AG20443 (cell line): ENCODE results near the gene CD44.
"Not testable (repeated sequence)": the region's sequence is repeated elsewhere in the genome, so short reads cannot be mapped to it uniquely, and the experiment has no call there.

ENCODE experiments used
- DNase-seq: peaks from one replicate; pipeline ENCODE4 v3.0.0; 2012; ENCODE audit warnings: low spot score, mixed read lengths

Gene CD44

DNA sequence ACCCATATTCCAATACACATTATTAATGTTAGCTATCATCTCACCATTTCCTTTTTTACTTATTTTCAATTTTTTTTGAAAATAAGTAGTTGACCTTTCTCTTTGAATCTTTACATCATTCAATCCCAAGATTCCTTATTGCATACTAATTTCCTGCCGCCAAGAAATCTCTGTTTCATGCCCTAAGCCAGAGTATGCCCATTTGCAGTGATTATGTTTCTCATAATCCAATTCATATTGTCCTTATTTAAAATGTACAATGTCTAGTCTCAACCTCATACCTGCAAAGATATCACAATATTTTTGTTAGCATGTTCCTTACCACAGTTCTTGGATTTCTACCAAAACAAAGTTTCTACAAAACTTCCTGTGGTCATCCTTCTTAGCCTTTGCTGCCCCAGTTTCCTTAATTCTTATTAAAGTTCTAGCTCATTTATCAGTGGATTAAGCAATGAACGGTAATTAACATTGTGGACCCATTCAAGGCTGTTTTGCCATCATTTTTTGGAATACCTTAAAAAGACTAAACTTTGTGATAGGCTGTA lies 75.3 kb downstream of the CD44 start:
- no peak for DNase-seq

GRCh38 chr11:35214792-35215193 lies 75.8 kb downstream of the CD44 start:
- peak; percentile 72 for DNase-seq

DNA sequence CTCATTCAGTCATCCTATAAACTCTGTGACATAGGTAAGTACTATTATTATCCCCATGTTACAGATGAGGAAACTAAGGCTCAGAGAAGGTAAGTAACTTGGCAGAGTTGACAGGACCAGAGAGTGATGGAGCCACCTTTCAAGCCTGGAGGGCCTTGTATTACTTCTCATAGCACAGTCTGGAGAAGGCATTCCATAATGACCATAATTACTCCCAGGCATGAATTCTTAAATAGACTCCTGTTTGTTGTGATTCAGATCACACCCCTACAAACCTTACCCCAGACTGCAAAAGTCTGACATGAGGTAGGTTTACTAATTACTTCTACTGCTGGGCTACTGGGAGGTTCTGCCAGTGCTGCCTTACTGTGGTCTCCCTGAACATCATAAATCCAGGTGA lies 77.0 kb downstream of the CD44 start:
- DNase-seq = no peak

GRCh38 chr11:35216962-35217678 lies 78.1 kb downstream of the CD44 start:
- DNase-seq = no peak

DNA sequence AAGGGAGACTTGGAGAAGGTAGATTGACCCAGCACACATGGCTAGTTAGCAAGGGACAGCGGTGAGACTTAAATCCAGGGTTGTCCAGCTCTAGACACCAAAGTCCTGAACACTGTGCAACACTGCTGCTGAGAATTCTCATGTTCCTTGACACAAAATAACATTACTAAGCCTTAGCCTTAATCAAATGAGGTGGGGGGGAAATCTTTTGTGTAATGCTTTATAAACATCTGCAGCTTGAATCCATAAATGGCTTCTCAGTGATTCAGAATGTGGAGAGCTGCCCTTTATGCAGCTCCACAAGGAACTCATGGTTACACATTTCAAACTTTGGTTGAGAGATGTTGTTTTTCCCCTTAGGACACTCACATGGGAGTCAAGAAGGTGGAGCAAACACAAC lies 80.0 kb downstream of the CD44 start:
- peak; percentile 29 for DNase-seq

GRCh38 chr11:35223371-35223796 lies 84.4 kb downstream of the CD44 start:
- DNase-seq = peak; percentile 69

DNA sequence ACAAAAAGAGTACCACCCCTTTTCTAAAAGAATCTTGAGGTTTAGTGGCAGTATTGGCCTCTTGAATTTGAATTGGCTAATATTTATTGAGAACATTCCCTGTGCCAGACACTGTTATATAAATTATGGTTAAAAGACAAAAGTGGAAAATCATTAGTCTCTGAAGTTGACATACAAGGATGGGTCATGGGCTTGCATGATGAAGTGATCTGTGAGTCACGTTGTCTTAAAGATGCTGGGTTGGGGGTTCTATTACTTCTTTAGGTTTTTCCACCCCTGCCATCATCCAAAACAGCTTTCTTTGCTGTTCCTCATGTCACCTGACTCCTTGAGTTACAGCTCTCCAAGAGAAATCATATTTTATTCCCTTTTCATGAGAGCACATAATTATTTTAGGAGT lies 85.0 kb downstream of the CD44 start:
- DNase-seq = no peak

- DNase-seq = no peak
These were observed 87.1 kb downstream of the CD44 start for GRCh38 chr11:35225946-35226520.

GRCh38 chr11:35226756-35227155 lies 87.8 kb downstream of the CD44 start:
- DNase-seq = not testable (repeated sequence)

- no peak for DNase-seq
These were observed 88.8 kb downstream of the CD44 start for GRCh38 chr11:35227576-35228327.

GRCh38 chr11:35228328-35228725 lies 89.4 kb downstream of the CD44 start:
- DNase-seq = no peak

DNA sequence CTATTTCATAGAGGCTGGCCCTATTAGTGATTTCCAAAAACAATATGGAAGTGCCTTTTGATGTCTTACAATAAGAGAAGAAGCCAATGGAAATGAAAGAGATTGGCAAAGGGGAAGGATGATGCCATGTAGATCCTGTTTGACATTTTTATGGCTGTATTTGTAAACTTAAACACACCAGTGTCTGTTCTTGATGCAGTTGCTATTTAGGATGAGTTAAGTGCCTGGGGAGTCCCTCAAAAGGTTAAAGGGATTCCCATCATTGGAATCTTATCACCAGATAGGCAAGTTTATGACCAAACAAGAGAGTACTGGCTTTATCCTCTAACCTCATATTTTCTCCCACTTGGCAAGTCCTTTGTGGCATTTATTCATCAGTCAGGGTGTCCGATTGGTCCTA lies 91.4 kb downstream of the CD44 start:
- DNase-seq = no peak

- DNase-seq = no peak
These were observed 92.3 kb downstream of the CD44 start for GRCh38 chr11:35231076-35231860.

- no peak for DNase-seq
These were observed 93.9 kb downstream of the CD44 start for GRCh38 chr11:35232891-35233330.

DNA sequence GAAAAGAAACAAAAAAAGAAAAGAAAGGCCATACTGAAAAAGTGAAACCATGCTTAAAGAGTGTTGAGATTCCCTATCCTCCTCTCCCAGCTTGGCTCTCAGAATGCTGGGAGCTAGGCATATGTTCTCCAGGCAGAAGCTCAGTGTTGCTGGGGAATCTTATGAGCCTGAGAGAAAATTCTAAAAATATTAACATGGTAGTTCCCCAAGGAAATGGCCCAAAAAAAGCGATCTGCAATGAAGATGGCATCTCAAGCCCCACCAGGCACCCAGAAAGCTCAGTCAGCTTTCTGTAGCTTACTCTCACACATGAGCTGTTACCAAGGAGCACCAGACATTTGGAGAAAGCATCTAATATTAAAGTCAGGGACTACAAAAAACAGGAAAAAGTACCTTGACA lies 94.5 kb downstream of the CD44 start:
- DNase-seq = no peak

DNA sequence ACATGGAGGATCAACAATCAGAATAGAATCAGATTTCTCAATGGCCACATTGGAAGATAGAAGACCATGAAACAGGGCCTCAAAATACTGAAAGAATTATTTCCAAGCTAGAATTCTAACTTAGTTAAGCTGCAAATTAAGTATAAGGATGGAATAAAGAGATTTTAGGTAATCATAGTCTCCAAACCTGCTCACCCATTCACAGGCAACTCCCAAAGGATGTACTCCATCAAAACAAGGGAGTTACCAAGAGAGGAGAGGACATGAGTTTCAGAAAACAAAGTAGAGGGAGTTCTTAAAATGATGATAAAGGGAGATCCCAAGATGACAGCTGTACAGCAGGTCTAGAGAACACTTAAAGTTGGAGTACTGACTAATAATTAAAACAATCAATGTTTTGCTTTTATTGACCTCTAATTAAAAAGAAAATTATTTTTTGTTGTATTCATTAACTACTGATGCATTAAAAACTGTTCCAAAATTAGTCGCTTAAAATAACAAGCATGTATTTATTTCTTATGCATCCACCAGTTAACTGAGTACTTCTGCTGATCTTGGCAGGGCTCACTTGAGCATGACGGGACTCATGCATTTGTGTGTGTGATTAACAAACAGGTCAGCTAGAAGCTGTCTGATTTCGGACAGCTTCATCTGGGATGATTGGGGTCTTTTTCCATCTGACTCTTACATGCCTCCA lies 95.6 kb downstream of the CD44 start:
- DNase-seq = no peak

- no peak for DNase-seq
These were observed 96.1 kb downstream of the CD44 start for GRCh38 chr11:35235157-35235468.

GRCh38 chr11:35235498-35235897 lies 96.5 kb downstream of the CD44 start:
- no peak for DNase-seq

- DNase-seq = peak; percentile 53
These were observed 97.1 kb downstream of the CD44 start for GRCh38 chr11:35235936-35236666.

- peak; percentile 68 for DNase-seq
These were observed 97.7 kb downstream of the CD44 start for GRCh38 chr11:35236667-35237003.

DNA sequence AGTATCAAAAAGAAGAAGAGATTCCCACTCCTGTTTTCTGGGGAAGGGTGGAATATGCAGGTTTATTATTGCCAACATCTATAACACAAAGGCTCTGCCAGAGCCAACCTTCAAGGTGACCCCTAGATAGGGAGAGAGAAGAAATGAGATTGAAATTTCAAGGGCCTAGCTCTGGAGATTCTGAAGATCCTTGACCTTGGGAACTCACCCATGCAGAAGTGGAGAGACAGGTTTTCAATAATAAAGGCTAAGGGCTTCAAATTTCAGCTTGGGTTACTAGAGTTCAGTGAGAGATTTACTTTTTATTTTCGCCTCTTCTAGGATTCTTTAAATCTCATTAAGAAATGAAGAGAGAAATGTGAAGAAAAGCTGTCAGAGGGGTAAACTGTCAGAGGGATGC lies 98.4 kb downstream of the CD44 start:
- DNase-seq = no peak
